Measurements from ENCODE around the gene CCNY. TPM values are rescaled to one million over a fixed set of nuclear protein-coding genes. Genes with fewer than 3 reads are reported as not detected.

CCNY gene
- total and polyA plus RNA-seq, 2 of the 4 experiments (the other 2 are of a cell fraction), result 38.0 to 131 TPM

- no peak overlapping the region for H3K4ac ChIP-seq (ENCODE audit: low read depth, low read length)
- no peak overlapping the region for H3K56ac ChIP-seq (ENCODE audit: extremely low read depth, insufficient read depth, low read length)
- H2BK5ac ChIP-seq (ENCODE audit: low read depth, low read length, poor library complexity, severe bottlenecking), result no peak overlapping the region
- H3K9me3 ChIP-seq (ENCODE audit: control insufficient read depth, insufficient read depth, low read length), result no peaks in the 10 kb centered on the region
- no peak overlapping the region for H4K5ac ChIP-seq (ENCODE audit: low read depth, low read length)
- H3K9me1 ChIP-seq (ENCODE audit: insufficient read depth, low read length), result peaks cover 25% of the 10 kb centered on the region
- no peak overlapping the region for H3K9ac ChIP-seq (ENCODE audit: low read depth, low read length)
- H4K20me1 ChIP-seq (ENCODE audit: insufficient read depth, low read length), result peaks cover 83% of the 10 kb centered on the region
- no peak overlapping the region for H4K8ac ChIP-seq (ENCODE audit: low read depth in 2 of 2, low read length in 2 of 2)
- no peak overlapping the region for H2AK9ac ChIP-seq (replicated peaks; ENCODE audit: low read depth, low read length, poor library complexity)
- TF ChIP-seq USF2 (IDR thresholded peaks at IDR 0.05; ENCODE audit: low read depth, low read length) (no peak), CTCF (conservative IDR thresholded peaks at IDR 0.05; ENCODE audit: low read depth, low read length) (no peak), ELK1 (IDR thresholded peaks at IDR 0.05; ENCODE audit: borderline replicate concordance, low read depth, low read length) (no peak), BHLHE40 (IDR thresholded peaks at IDR 0.05; ENCODE audit: low read depth, low read length) (no peak), FOS (IDR thresholded peaks at IDR 0.05; ENCODE audit: low read depth, low read length) (no peak), RCOR1 (IDR thresholded peaks at IDR 0.05; ENCODE audit: insufficient replicate concordance, low read length) (no peak), RFX5 (IDR thresholded peaks at IDR 0.05; ENCODE audit: low read depth, low read length) (no peak), MXI1 (IDR thresholded peaks at IDR 0.05; ENCODE audit: borderline replicate concordance, low read depth, low read length) (no peak), CEBPB (IDR thresholded peaks at IDR 0.05; ENCODE audit: low read depth, low read length) (no peak)
- BruUV-seq (replicated peaks), result no TSS peak
- no peak overlapping the region for H4K91ac ChIP-seq (ENCODE audit: insufficient read depth, low read depth, low read length)
- H2AK5ac ChIP-seq (ENCODE audit: low read depth, low read length), result no peak overlapping the region
- CTCF ChIA-PET, result no interaction called here
- no peak overlapping the region for H2BK20ac ChIP-seq (ENCODE audit: low read depth, low read length)
- no peaks in the 10 kb centered on the region for H3K27me3 ChIP-seq (ENCODE audit: control insufficient read depth, insufficient read depth, low read length)
- no peak overlapping the region for H3K27ac ChIP-seq (ENCODE audit: insufficient read depth, low read length)
- no peak overlapping the region for H2BK15ac ChIP-seq (ENCODE audit: low read depth, low read length)
- ATAC-seq (ENCODE audit: low read depth), result no peak
- no peak overlapping the region for H3K23ac ChIP-seq (ENCODE audit: low read depth, low read length)
- POLR2A ChIA-PET (ENCODE audit: unreplicated experiment), result no interaction called here
- intact Hi-C loops (cut with micrococcal nuclease), result no loop called here
- H3K4me2 ChIP-seq (ENCODE audit: low read depth, low read length), result no peak overlapping the region
- no peaks in the 10 kb centered on the region for H3K36me3 ChIP-seq (ENCODE audit: control insufficient read depth, insufficient read depth, low read length)
- H3K4me3 ChIP-seq (ENCODE audit: insufficient read depth, low read depth, low read length), result no peak overlapping the region
- WGBS, 2 experiments (ENCODE audit: extremely low coverage in 2 of 2, insufficient read length in 1 of 2), result 90% methylated on average over 3 of the region's 4 CpGs; no CpG with 5 or more reads in 1 of the 2 experiments
- H2AFZ ChIP-seq (replicated peaks; ENCODE audit: low read length, poor library complexity), result no peak overlapping the region
- no peak overlapping the region for H3K14ac ChIP-seq (replicated peaks; ENCODE audit: low read depth, low read length)
- no peak for DNase-seq
- H3K4me1 ChIP-seq (ENCODE audit: control insufficient read depth, insufficient read depth, low read length), result peaks cover 10% of the 10 kb centered on the region
- dilution Hi-C loops (cut with HindIII; ENCODE audit: low sequenced_read_pairs, unreplicated experiment), result no loop called here
- peaks cover 22 to 80% of the 10 kb centered on the region in 2 experiments for H3K79me1 ChIP-seq (ENCODE audit: low read depth in 1 of 2, low read length in 2 of 2)
- H2BK120ac ChIP-seq (ENCODE audit: low read depth, low read length), result no peak overlapping the region
- H3K18ac ChIP-seq (ENCODE audit: low read depth, low read length), result no peak overlapping the region
- in situ Hi-C loops (cut with MboI; ENCODE audit: low sequenced_read_pairs), result no loop called here
Observed at GRCh38 chr10:35367982-35368381, 31.7 kb downstream of the CCNY start.
